HS-27A (cell line): ENCODE results near the gene TRMT44.
"Not testable (repeated sequence)": the region's sequence is repeated elsewhere in the genome, so short reads cannot be mapped to it uniquely, and the experiment has no call there.

ENCODE experiments used
- DNase-seq: peaks from one replicate; pipeline ENCODE4 v3.0.0-alpha.2; 2012; ENCODE audit warnings: low read depth, missing footprints

TRMT44 gene

GRCh38 chr4:8494983-8495548 lies 54.5 kb downstream of the TRMT44 start:
- DNase-seq = no peak

- DNase-seq = no peak
Observed at GRCh38 chr4:8495803-8496202, 55.2 kb downstream of the TRMT44 start.

GRCh38 chr4:8497762-8498161 lies 57.2 kb downstream of the TRMT44 start:
- no peak for DNase-seq

- DNase-seq = no peak
Observed at GRCh38 chr4:8500966-8501365, 60.4 kb downstream of the TRMT44 start.

GRCh38 chr4:8501781-8502180 lies 61.2 kb downstream of the TRMT44 start:
- DNase-seq = no peak

GRCh38 chr4:8502371-8502770 lies 61.8 kb downstream of the TRMT44 start:
- no peak for DNase-seq

- no peak for DNase-seq
Observed at GRCh38 chr4:8502836-8503585, 62.4 kb downstream of the TRMT44 start.

GRCh38 chr4:8503801-8504200 lies 63.2 kb downstream of the TRMT44 start:
- no peak for DNase-seq

- no peak for DNase-seq
Observed at GRCh38 chr4:8504279-8505007, 63.9 kb downstream of the TRMT44 start.

- no peak for DNase-seq
Observed at GRCh38 chr4:8505229-8505628, 64.7 kb downstream of the TRMT44 start.

GRCh38 chr4:8506006-8506372 lies 65.4 kb downstream of the TRMT44 start:
- no peak for DNase-seq

GRCh38 chr4:8506373-8507195 lies 66.0 kb downstream of the TRMT44 start:
- DNase-seq = no peak

GRCh38 chr4:8507196-8507570 lies 66.6 kb downstream of the TRMT44 start:
- DNase-seq = no peak

- no peak for DNase-seq
Observed at GRCh38 chr4:8507624-8508023, 67.0 kb downstream of the TRMT44 start.

GRCh38 chr4:8508266-8508665 lies 67.7 kb downstream of the TRMT44 start:
- no peak for DNase-seq

- no peak for DNase-seq
Observed at GRCh38 chr4:8508740-8509139, 68.2 kb downstream of the TRMT44 start.

- no peak for DNase-seq
Observed at GRCh38 chr4:8509311-8509950, 68.9 kb downstream of the TRMT44 start.

- no peak for DNase-seq
Observed at GRCh38 chr4:8510191-8510590, 69.6 kb downstream of the TRMT44 start.

GRCh38 chr4:8510611-8511285 lies 70.2 kb downstream of the TRMT44 start:
- no peak for DNase-seq

GRCh38 chr4:8512510-8512909 lies 71.9 kb downstream of the TRMT44 start:
- no peak for DNase-seq

GRCh38 chr4:8513080-8513479 lies 72.5 kb downstream of the TRMT44 start:
- not testable (repeated sequence) for DNase-seq
